ENCODE data around the gene NKAPL. TPM values are rescaled to one million over a fixed set of nuclear protein-coding genes. Genes with fewer than 3 reads are reported as not detected.
A peak's percentile ranks its signal among the peaks of the same experiment; 100 is the strongest.

NKAPL gene
- total RNA-seq, 1 experiment from 2014 or later = not detected

DNA sequence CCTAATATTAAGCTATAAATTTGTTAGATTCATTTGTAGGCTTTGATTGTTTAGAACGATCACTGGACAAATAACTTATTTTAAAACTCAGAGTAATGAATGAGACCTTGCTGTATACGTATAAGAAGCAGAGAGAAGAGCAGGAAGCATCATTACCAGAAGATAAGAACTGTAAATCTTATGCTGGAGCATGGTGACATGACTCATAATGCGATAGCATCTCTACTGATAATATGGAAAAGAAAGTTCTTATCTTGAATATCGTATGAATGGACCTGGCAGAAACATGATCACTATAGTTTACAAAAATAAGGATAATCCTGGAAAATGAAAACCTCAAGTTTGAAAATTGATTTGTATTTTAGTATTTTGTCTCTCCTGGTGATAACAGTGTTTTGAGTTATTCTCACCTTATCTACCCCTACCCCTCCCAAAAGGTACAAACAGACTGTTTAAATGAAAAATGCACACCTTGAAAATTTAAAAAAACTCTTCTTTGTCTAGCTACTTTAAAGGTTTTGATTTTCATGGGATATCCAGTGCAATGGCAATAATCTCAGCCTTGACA is 5.8 kb downstream of the NKAPL start:
- no peak for DNase-seq
- Histone ChIP-seq H3K36me3 (replicated peaks; ENCODE audit: control insufficient read depth, insufficient read depth, low read length) (no peaks in the 10 kb centered on the region), H3K27me3 (ENCODE audit: control insufficient read depth, insufficient read depth, low read length) (peaks cover 2% of the 10 kb centered on the region; the same call in 1 of the 2 replicates)

DNA sequence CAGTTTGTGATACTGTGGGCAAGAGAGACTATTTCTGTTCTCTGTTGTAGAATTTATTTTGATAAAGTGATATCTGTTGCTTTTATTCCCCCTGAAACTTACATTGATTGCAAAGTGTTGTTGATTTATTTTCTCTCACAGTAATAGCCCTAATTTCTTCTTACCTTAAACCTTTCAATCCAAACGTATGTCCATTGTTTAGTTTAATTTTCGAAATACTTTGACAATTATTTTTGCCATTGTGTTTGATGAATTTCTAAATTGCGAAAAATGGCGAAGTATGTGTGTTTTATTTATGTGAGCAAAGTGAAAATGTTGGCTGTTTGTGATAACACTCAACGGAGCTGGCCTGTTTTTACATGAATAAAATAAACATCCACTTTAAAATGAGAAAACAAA is 7.5 kb downstream of the NKAPL start:
- Histone ChIP-seq H3K4me3 (ENCODE audit: insufficient read depth, low read depth, low read length) (peak overlapping the region; percentile 69), H3K27me3 (ENCODE audit: control insufficient read depth, insufficient read depth, low read length) (no peaks in the 10 kb centered on the region), H3K36me3 (replicated peaks; ENCODE audit: control insufficient read depth, insufficient read depth, low read length) (no peaks in the 10 kb centered on the region)
- no peak for DNase-seq

More for the DNA sequence above, 5.8 kb downstream of the NKAPL start:
- no peak overlapping the region for H3K4me3 ChIP-seq (ENCODE audit: insufficient read depth, low read depth, low read length)

DNA sequence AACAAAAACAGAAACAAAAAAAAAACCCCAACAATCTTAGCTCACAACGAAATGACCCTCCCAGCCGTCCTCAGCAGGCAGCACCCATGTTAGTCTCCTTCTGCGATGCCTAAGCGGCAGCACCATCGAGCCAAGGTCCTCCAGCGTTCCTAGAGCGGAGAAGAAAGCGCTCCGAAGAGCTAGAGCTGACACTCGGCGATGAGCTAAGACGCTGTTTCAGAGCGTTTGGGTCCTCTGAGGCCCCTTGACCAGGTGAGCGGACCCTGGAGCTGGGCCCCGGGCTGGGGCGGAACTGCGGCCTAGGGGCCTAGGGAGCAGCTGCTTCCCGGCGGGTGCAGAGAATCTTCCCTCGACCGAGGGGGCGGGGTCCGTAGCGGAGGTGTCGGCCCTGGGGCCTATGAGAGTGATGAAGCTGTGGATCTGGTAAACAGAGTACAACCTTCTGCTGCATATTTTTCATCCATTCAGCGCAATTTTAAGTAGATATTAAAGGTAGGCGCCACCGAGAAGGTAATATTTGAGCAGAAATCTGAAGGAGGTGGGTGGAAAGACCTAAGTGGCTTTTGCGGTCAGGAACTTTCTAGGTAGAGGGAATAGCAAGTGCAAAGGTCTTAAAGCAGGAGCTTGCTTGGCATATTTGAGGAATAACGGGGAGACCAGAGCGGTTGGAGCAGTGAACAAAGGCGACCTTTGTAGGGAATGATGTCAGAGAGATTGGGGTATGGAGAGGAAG is 8.0 kb downstream of the NKAPL start, which contains the start of gene ZSCAN26:
Gene ZSCAN26 (plus strand): TSS at position 182 of the 733 bp plus-strand sequence. CDS start 4,777 bp downstream, outside the sequence.
- Histone ChIP-seq H3K36me3 (replicated peaks; ENCODE audit: control insufficient read depth, insufficient read depth, low read length) (peaks cover 1% of the 10 kb centered on the region), H3K4me3 (ENCODE audit: insufficient read depth, low read depth, low read length) (peak within 1 kb of the TSS; percentile 69), H3K27me3 (ENCODE audit: control insufficient read depth, insufficient read depth, low read length) (no peaks in the 10 kb centered on the region)
- peak; percentile 87 for DNase-seq

DNA sequence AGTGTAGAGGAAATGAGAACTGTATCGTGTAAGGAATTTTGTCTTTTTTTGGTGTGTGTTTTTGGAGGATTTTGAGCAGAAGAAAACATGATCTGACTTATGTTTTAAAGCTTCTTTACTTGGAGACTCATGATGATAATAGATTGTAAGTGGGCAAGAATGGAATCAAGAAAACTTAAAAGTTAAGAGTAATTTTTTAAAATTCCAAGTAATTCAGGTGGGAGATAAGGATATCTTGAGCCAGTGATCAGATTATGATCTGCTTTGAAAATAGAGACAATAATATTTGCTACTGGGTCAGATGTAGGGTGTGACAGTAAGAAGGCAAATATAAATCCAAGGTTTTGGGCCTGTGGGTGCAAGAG is 8.6 kb downstream of the NKAPL start:
- H3K27me3 ChIP-seq (ENCODE audit: control insufficient read depth, insufficient read depth, low read length) = no peaks in the 10 kb centered on the region
- peaks cover 3% of the 10 kb centered on the region for H3K36me3 ChIP-seq (replicated peaks; ENCODE audit: control insufficient read depth, insufficient read depth, low read length)
- peak overlapping the region; percentile 69 for H3K4me3 ChIP-seq (ENCODE audit: insufficient read depth, low read depth, low read length)
- no peak for DNase-seq

DNA sequence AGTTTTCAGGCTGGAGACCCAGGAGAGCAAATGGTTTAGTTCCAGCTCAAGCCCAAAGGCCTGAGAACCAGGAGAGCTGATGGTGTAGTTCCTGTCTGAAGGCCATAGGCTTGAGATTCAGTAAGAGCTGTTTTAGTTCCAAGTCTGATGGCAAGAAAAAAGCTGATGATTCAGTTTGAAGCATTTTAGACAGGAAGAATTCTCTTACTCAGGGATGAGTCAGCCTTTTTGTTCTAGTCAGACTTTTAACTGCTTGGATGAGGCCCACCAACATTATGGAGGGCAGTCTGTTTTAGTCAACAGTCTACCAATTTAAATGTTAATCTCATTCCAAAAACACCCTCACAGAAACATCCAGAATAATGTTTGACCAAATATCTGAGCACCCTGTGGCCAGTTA is 10.4 kb downstream of the NKAPL start:
- H3K4me3 ChIP-seq (ENCODE audit: insufficient read depth, low read depth, low read length) = no peak overlapping the region
- H3K27me3 ChIP-seq (ENCODE audit: control insufficient read depth, insufficient read depth, low read length) = no peaks in the 10 kb centered on the region
- no peak for DNase-seq
- H3K36me3 ChIP-seq (replicated peaks; ENCODE audit: control insufficient read depth, insufficient read depth, low read length) = peaks cover 4% of the 10 kb centered on the region

DNA sequence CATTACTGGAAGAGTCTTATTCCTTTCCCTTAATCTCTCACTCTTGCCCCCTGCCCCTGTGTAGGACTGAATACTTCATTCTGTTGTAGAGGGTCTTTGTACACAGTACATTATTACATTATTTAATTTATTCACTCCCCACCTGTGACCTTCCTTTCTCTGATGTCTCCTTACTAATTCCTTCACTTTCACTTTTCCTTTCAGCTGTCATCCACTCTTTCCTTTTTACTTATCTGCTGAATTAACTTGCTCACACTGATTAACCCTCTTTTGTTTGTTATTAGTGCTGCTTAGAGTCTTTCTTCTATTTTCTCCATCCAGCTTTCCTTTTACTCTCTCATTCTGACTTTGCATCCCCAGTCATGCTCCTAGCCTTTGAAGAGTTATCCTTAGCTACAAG is 15.8 kb downstream of the NKAPL start:
- no peak for DNase-seq
- H3K4me3 ChIP-seq (ENCODE audit: insufficient read depth, low read depth, low read length) = no peak overlapping the region
- H3K36me3 ChIP-seq (replicated peaks; ENCODE audit: control insufficient read depth, insufficient read depth, low read length) = peaks cover 7% of the 10 kb centered on the region
- H3K27me3 ChIP-seq (ENCODE audit: control insufficient read depth, insufficient read depth, low read length) = no peaks in the 10 kb centered on the region

DNA sequence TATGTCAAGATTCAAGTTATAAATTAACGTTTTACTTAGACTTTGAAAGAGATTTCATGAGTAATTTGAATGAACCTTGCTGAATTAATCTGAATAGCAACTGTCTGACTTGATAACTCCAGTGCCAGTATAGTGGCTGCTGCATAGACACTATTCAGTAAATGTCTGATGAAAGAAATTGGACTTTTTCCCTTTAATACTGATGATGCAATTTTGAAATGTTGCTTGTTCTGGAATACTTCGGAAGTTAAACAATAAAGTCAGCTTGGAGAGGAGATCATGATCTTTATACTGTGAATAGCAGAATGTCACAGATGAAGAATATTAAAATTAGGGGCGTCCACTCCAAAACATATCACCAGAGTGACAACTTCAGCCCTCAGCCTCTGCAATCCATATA is 18.6 kb downstream of the NKAPL start:
- H3K4me3 ChIP-seq (ENCODE audit: insufficient read depth, low read depth, low read length) = no peak overlapping the region
- DNase-seq = no peak
- no peaks in the 10 kb centered on the region; the same call in 1 of the 2 replicates for H3K27me3 ChIP-seq (ENCODE audit: control insufficient read depth, insufficient read depth, low read length)

DNA sequence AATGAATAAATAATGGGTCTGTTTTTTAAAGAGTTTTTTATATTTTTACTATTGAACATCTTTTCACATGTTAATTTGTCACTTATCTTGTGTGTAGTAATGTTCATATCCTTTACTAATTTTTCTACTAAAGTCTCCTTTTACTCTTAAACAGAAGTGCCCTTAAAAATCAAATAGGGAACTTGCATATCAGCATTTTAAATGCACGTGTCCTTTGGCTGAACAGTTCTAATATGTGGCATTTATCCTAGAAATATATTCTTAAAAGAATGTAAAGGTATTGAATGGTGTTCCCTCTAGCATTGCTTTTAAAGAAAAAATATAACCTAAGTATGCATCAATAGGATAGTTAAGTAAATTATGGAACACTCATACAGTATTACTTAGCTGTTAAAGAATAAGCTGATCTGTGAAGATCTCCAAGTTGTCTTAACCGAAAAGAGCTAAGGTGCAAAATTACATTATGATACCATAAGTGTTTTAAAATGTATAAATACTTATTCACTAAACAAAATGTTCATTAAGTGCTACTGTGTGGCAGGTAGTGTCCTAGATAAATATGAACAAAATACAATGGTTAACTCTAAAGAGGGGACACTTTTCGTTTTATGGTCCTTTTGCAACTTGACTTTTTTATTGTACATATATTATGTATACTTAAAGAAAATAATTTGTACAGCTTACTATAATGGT is 21.6 kb downstream of the NKAPL start:
- H3K4me3 ChIP-seq (ENCODE audit: insufficient read depth, low read depth, low read length) = peak overlapping the region; percentile 75

More for the DNA sequence above, 18.6 kb downstream of the NKAPL start:
- H3K36me3 ChIP-seq (replicated peaks; ENCODE audit: control insufficient read depth, insufficient read depth, low read length) = peaks cover 4% of the 10 kb centered on the region

DNA sequence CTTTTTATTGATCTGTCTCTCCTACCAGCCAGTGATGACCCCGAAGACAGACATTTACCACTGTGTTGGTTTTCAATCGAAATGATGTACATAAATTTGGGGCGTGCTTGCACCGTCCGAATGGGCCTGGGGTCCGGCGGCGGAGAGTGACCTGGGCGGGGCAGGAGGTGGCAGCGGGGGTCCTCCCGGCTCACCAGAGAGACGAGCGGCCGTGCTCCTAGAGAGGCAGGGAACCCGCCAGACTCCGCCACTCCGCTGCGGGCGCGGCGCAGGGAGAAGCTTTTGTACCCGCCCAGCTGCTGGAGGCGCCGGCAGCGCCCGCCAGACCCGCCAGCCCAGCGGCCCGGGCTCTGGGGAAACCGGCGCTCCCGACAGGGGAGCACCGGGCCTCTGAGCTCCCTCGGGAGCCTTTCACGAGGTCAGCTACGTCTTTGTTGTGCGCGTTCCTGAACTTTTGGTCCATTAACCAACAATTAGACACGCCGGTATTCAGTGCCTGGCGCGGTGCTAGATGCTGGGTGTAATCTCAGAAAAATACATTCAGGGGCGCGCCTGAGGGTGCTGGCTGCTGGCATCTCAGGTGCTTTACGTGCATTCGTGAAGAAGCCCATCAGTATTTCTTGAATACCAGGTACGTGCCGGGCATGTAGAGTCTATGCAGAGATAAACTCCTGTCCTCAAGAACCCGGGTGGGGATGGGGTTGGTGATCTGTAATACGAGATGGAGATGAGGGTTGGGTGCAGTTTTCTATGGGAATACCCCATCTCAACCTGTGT is 22.4 kb downstream of the NKAPL start, which contains the start of gene PGBD1:
Gene PGBD1 (plus strand): TSS at position 285 of the 777 bp plus-strand sequence. CDS start 2,242 bp downstream, outside the sequence.
- Histone ChIP-seq H3K36me3 (replicated peaks; ENCODE audit: control insufficient read depth, insufficient read depth, low read length) (peaks cover 6% of the 10 kb centered on the region), H3K27me3 (ENCODE audit: control insufficient read depth, insufficient read depth, low read length) (no peaks in the 10 kb centered on the region; the same call in 1 of the 2 replicates), H3K4me3 (ENCODE audit: insufficient read depth, low read depth, low read length) (peak within 1 kb of the TSS; percentile 75)
- DNase-seq = peak; percentile 91

More for the DNA sequence above, 21.6 kb downstream of the NKAPL start:
- H3K36me3 ChIP-seq (replicated peaks; ENCODE audit: control insufficient read depth, insufficient read depth, low read length) = peaks cover 9% of the 10 kb centered on the region
- no peaks in the 10 kb centered on the region; the same call in 1 of the 2 replicates for H3K27me3 ChIP-seq (ENCODE audit: control insufficient read depth, insufficient read depth, low read length)
- DNase-seq = no peak

- no peak for DNase-seq
- Histone ChIP-seq H3K36me3 (replicated peaks; ENCODE audit: control insufficient read depth, insufficient read depth, low read length) (peaks cover 11% of the 10 kb centered on the region), H3K4me3 (ENCODE audit: insufficient read depth, low read depth, low read length) (no peak overlapping the region), H3K27me3 (ENCODE audit: control insufficient read depth, insufficient read depth, low read length) (no peaks in the 10 kb centered on the region; the same call in 1 of the 2 replicates)
Observed at GRCh38 chr6:28282926-28283325, 23.8 kb downstream of the NKAPL start.

- H3K36me3 ChIP-seq (replicated peaks; ENCODE audit: control insufficient read depth, insufficient read depth, low read length) = peaks cover 5% of the 10 kb centered on the region
- no peaks in the 10 kb centered on the region for H3K27me3 ChIP-seq (ENCODE audit: control insufficient read depth, insufficient read depth, low read length)
- H3K4me3 ChIP-seq (ENCODE audit: insufficient read depth, low read depth, low read length) = no peak overlapping the region
- no peak for DNase-seq
Observed at GRCh38 chr6:28291573-28291972, 32.5 kb downstream of the NKAPL start.

DNA sequence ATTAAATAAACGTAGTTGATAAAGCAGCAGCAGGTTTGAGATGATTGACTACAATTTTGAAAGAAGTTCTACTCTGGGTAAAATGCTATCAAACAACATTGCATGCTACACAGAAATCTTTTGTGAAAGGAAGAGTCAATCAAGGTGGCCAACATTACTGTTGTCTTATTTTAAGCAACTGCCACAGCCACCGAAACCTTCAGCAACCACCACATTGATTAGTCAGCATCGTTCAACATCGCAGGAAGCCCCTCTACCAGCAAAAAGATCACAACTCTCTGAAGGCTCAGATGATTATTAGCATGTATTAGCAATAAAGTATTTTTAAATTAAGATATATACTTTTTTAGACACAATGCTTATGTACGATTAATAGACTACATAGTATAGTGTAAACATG is 36.2 kb downstream of the NKAPL start:
- no peak for DNase-seq
- Histone ChIP-seq H3K27me3 (ENCODE audit: control insufficient read depth, insufficient read depth, low read length) (no peaks in the 10 kb centered on the region), H3K4me3 (ENCODE audit: insufficient read depth, low read depth, low read length) (no peak overlapping the region)

DNA sequence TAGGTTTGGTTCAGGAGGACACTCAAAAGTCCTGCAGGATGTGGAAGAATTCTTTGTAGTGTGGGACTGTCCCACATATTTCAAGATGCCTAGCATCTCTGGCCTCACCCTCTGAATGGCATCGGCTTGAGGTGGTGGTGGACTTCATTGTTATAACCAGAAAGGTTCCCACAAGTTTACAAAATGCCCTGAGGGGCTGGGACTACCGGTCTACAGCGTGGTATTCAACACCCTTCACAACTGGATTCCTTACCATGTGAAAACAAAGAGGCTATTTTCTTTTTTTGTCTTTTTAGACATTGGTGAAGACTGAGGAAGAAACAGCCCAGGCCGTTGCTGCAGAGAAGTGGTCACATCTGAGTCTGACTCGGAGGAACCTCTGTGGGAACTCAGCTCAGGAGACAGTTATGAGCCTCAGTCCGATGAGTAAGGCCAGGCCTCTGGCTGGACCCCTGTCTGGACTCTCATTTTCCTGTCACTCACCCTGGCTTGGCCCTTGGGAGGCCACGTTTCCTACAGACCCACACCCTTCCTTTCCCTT is 37.5 kb downstream of the NKAPL start:
- DNase-seq = no peak
- no peak overlapping the region for H3K4me3 ChIP-seq (ENCODE audit: insufficient read depth, low read depth, low read length)
- no peaks in the 10 kb centered on the region for H3K27me3 ChIP-seq (ENCODE audit: control insufficient read depth, insufficient read depth, low read length)
- peaks cover 4% of the 10 kb centered on the region for H3K36me3 ChIP-seq (replicated peaks; ENCODE audit: control insufficient read depth, insufficient read depth, low read length)

More for the DNA sequence above, 36.2 kb downstream of the NKAPL start:
- H3K36me3 ChIP-seq (replicated peaks; ENCODE audit: control insufficient read depth, insufficient read depth, low read length) = peaks cover 4% of the 10 kb centered on the region

- Histone ChIP-seq H3K4me3 (ENCODE audit: insufficient read depth, low read depth, low read length) (no peak overlapping the region), H3K36me3 (replicated peaks; ENCODE audit: control insufficient read depth, insufficient read depth, low read length) (no peaks in the 10 kb centered on the region; the same call in 1 of the 2 replicates), H3K27me3 (ENCODE audit: control insufficient read depth, insufficient read depth, low read length) (no peaks in the 10 kb centered on the region)
- no peak for DNase-seq
Observed at GRCh38 chr6:28303570-28303969, 44.5 kb downstream of the NKAPL start.
